SW 1271 (cell line): Measurements from ENCODE around the gene XRCC6.
"Not testable (repeated sequence)": the region's sequence is repeated elsewhere in the genome, so short reads cannot be mapped to it uniquely, and the experiment has no call there.

Experiments used
- DNase-seq, 2 experiments: peaks; one replicate each; lab custom pipeline; 2025; lab: John Stamatoyannopoulos, UW

The XRCC6 gene

GRCh38 chr22:41686890-41687289 lies 65.8 kb downstream of the XRCC6 start:
- not testable (repeated sequence) for DNase-seq

- peak in 1 of 2 experiments; percentile 11 for DNase-seq
Measured at GRCh38 chr22:41687901-41688364, 66.8 kb downstream of the XRCC6 start.

- DNase-seq = peak; percentile 85 to 87
Measured at GRCh38 chr22:41688365-41689211, 67.5 kb downstream of the XRCC6 start, which contains the start of gene SNU13. SNU13 (minus strand) TSS chr22:41688867; CDS start chr22:41688796, 71 bp downstream.

- no peak for DNase-seq
Measured at GRCh38 chr22:41690476-41690875, 69.4 kb downstream of the XRCC6 start.

- no peak for DNase-seq
Measured at GRCh38 chr22:41695211-41695610, 74.1 kb downstream of the XRCC6 start.

- DNase-seq = no peak
Measured at GRCh38 chr22:41696703-41697102, 75.6 kb downstream of the XRCC6 start.

GRCh38 chr22:41697126-41697775 lies 76.2 kb downstream of the XRCC6 start:
- DNase-seq = peak; percentile 12 to 61

GRCh38 chr22:41699264-41700107 lies 78.4 kb downstream of the XRCC6 start, which contains the start of gene MEI1:
MEI1 (plus strand) TSS chr22:41699503; CDS start chr22:41699539, 36 bp downstream.
- DNase-seq = peak; percentile 57 to 82

- no peak for DNase-seq
Measured at GRCh38 chr22:41700108-41700364, 78.9 kb downstream of the XRCC6 start.

GRCh38 chr22:41702763-41703162 lies 81.7 kb downstream of the XRCC6 start:
- DNase-seq = no peak

- DNase-seq = no peak
Measured at GRCh38 chr22:41709341-41709740, 88.2 kb downstream of the XRCC6 start.

- no peak for DNase-seq
Measured at GRCh38 chr22:41713004-41713403, 91.9 kb downstream of the XRCC6 start.
